Upper lobe of right lung (tissue), 1 donor: Measurements from ENCODE around the gene WWP2. TPM values are rescaled to one million over a fixed set of nuclear protein-coding genes. Genes with fewer than 3 reads are reported as not detected.
"Not testable (repeated sequence)": the region's sequence is repeated elsewhere in the genome, so short reads cannot be mapped to it uniquely, and the experiment has no call there.

Experiments used
- ATAC-seq: fragments of 200-7000 bp; cut with Tn5 transposase; one replicate; pipeline ENCODE4 v1.9.1; 2020; ENCODE audit warnings: mild to moderate bottlenecking, moderate library complexity
- DNase-seq: peaks from one replicate; pipeline ENCODE4 v3.0.0-alpha.2; 2020
- H3K27ac ChIP-seq: fragments of 200-600 bp; one replicate; pipeline ENCODE4 v1.8.0; 2022
- H3K27me3 ChIP-seq: fragments of 200-600 bp; one replicate; pipeline ENCODE4 v1.8.0; 2022; ENCODE audit warnings: mild to moderate bottlenecking
- H3K36me3 ChIP-seq: fragments of 200-600 bp; one replicate; pipeline ENCODE4 v1.8.0; 2022
- H3K4me1 ChIP-seq: fragments of 200-600 bp; one replicate; pipeline ENCODE4 v1.8.0; 2022
- H3K4me3 ChIP-seq: fragments of 200-600 bp; one replicate; pipeline ENCODE4 v1.8.0; 2022; ENCODE audit warnings: mild to moderate bottlenecking
- H3K9me3 ChIP-seq: fragments of 200-600 bp; one replicate; pipeline ENCODE4 v1.8.0; 2022
- intact Hi-C: fragments of 100-400 bp; cut with DNase I; formaldehyde crosslinking; loops from one replicate; pipeline ENCODE4 v1.11.0; 2022
- total RNA-seq: library from RNA; stranded (reverse); fragmentation: NEBNext Ultra II Directional; extraction: Animal tissue kit (Norgen Biotek cat#: 25700); gene quantifications from one replicate; pipeline ENCODE4 v1.2.1, GENCODE V29; 2021
- TF ChIP-seq, protein P1 (sequence below): fragments of 200-600 bp; IDR thresholded peaks from one replicate; pipeline ENCODE4 v1.8.0; 2022; ENCODE audit warnings: antibody characterized with exemption
- donor health status: DM: no; HTN: yes; CAD: no; lungs with severe emphysema.

WWP2 gene
- total RNA-seq, 1 donor from 2014 or later: 71.9 TPM

DNA sequence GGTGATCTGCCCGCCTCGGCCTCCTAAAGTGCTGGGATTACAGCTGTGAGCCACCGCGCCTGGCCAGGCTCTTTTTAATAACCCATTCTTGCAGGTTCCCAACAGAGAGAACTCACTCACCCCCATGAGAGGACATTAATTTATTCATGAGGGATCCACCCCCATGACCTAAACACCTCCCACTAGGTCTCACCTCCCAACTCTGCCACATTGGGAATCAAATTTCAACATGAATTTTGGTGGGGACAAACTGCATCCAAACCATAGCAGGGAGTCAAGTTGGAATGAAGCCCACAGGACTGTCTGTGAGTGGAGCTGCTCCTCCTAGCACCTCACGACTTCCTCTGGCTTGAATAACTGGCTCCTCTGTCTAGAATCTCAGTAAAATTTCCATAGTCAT lies 85.5 kb downstream of the WWP2 start:
- Histone ChIP-seq H3K27me3 (no peaks in the 10 kb centered on the region), H3K4me1 (peaks cover 17% of the 10 kb centered on the region), H3K27ac (no peak overlapping the region), H3K4me3 (no peak overlapping the region), H3K9me3 (no peaks in the 10 kb centered on the region), H3K36me3 (peaks cover 8% of the 10 kb centered on the region)
- intact Hi-C loops: no loop called here
- DNase-seq (no peak), ATAC-seq (no peak)
- TF ChIP-seq, protein P1, sequence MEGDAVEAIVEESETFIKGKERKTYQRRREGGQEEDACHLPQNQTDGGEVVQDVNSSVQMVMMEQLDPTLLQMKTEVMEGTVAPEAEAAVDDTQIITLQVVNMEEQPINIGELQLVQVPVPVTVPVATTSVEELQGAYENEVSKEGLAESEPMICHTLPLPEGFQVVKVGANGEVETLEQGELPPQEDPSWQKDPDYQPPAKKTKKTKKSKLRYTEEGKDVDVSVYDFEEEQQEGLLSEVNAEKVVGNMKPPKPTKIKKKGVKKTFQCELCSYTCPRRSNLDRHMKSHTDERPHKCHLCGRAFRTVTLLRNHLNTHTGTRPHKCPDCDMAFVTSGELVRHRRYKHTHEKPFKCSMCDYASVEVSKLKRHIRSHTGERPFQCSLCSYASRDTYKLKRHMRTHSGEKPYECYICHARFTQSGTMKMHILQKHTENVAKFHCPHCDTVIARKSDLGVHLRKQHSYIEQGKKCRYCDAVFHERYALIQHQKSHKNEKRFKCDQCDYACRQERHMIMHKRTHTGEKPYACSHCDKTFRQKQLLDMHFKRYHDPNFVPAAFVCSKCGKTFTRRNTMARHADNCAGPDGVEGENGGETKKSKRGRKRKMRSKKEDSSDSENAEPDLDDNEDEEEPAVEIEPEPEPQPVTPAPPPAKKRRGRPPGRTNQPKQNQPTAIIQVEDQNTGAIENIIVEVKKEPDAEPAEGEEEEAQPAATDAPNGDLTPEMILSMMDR: no peak

GRCh38 chr16:69848637-69849545 lies 86.8 kb downstream of the WWP2 start:
- H3K4me3 ChIP-seq: no peak overlapping the region
- no peaks in the 10 kb centered on the region for H3K9me3 ChIP-seq
- peaks cover 5% of the 10 kb centered on the region for H3K36me3 ChIP-seq
- peaks cover 17% of the 10 kb centered on the region for H3K4me1 ChIP-seq
- DNase-seq: peak; percentile 65
- intact Hi-C loops: no loop called here
- peak; percentile 92 for ATAC-seq
- H3K27ac ChIP-seq: peak overlapping the region; percentile 70
- no peaks in the 10 kb centered on the region for H3K27me3 ChIP-seq
- TF ChIP-seq, protein P1: no peak

- intact Hi-C loops: no loop called here
- H3K36me3 ChIP-seq: peaks cover 5% of the 10 kb centered on the region
- DNase-seq (no peak), ATAC-seq (no peak)
- H3K4me1 ChIP-seq: peaks cover 17% of the 10 kb centered on the region
- H3K4me3 ChIP-seq: no peak overlapping the region
- TF ChIP-seq, protein P1: no peak
- H3K9me3 ChIP-seq: no peaks in the 10 kb centered on the region
- H3K27ac ChIP-seq: no peak overlapping the region
- no peaks in the 10 kb centered on the region for H3K27me3 ChIP-seq
Observed at GRCh38 chr16:69851491-69852240, 89.5 kb downstream of the WWP2 start.

DNA sequence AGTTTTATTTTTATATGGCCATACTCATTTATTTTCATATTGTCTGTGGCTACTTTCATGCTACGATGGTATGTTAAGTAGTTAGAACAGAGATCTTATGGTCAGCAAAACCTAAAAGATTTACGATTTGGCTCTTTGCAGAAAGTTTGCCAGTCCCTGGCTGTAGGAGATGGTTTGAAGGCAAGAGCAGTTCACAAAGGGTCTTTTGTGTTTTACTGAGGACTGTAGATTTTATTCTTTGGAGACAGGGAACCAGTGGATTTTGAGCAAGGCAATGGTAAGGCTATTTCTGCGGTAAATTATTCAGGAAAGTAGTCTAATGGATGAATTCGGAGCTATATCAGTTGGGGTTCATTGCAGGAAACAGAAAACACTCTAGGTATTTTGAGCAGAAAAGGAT lies 90.7 kb downstream of the WWP2 start:
- no peak overlapping the region for H3K27ac ChIP-seq
- peaks cover 17% of the 10 kb centered on the region for H3K4me1 ChIP-seq
- no peaks in the 10 kb centered on the region for H3K9me3 ChIP-seq
- intact Hi-C loops: no loop called here
- ATAC-seq (no peak), DNase-seq (no peak)
- TF ChIP-seq, protein P1: no peak
- H3K4me3 ChIP-seq: no peak overlapping the region
- H3K27me3 ChIP-seq: no peaks in the 10 kb centered on the region
- H3K36me3 ChIP-seq: peaks cover 5% of the 10 kb centered on the region

- no peaks in the 10 kb centered on the region for H3K27me3 ChIP-seq
- no peak for DNase-seq
- peaks cover 5% of the 10 kb centered on the region for H3K36me3 ChIP-seq
- H3K27ac ChIP-seq: no peak overlapping the region
- no peak for ATAC-seq
- TF ChIP-seq, protein P1: no peak
- peaks cover 11% of the 10 kb centered on the region for H3K4me1 ChIP-seq
- no peaks in the 10 kb centered on the region for H3K9me3 ChIP-seq
- intact Hi-C loops: no loop called here
- H3K4me3 ChIP-seq: no peak overlapping the region
Observed at GRCh38 chr16:69853481-69853880, 91.3 kb downstream of the WWP2 start.

DNA sequence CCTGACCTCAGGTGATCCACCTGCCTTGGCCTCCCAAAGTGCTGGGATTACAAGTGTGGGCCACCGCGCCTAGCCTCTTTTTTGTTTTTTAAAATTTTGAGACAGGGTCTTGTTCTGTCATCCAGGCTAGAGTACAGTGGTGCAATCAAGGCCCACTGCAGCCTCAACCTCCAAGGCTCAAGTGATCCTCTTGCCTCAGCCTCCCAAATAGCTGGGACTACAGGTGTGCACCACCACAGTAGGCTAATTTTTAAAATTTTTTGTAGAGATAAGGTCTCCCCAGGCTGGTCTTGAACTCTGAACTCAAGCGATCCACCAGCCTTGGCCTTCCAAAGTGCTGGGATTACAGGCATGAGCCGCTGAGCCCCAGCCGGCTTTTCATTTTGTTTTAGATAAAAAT lies 92.6 kb downstream of the WWP2 start:
- H3K27me3 ChIP-seq, intact Hi-C loops, DNase-seq, H3K4me1 ChIP-seq, H3K36me3 ChIP-seq, H3K9me3 ChIP-seq, H3K27ac ChIP-seq, ATAC-seq, H3K4me3 ChIP-seq: not testable (repeated sequence)
